Hematopoietic multipotent progenitor cell (in vitro differentiated cells): Measurements from ENCODE around the gene ATF2. TPM values are rescaled to one million over a fixed set of nuclear protein-coding genes. Genes with fewer than 3 reads are reported as not detected.
A peak's percentile ranks its signal among the peaks of the same experiment; 100 is the strongest.
"Not testable (repeated sequence)": the region's sequence is repeated elsewhere in the genome, so short reads cannot be mapped to it uniquely, and the experiment has no call there.

Experiments used
- DNase-seq, 3 donors: peaks; one replicate each; pipeline ENCODE4 v3.0.0-alpha.2; 2011 to 2015; ENCODE audit warnings: low read depth in 2 of 3, low spot score in 2 of 3
- total RNA-seq: library from RNA; depleted of rRNA; stranded (reverse); fragments of >200 nt; gene quantifications from one replicate; pipeline ENCODE4 v1.2.3, GENCODE V29; 2012

ATF2 gene
- total RNA-seq, 1 donor, result 58.7 TPM

DNA sequence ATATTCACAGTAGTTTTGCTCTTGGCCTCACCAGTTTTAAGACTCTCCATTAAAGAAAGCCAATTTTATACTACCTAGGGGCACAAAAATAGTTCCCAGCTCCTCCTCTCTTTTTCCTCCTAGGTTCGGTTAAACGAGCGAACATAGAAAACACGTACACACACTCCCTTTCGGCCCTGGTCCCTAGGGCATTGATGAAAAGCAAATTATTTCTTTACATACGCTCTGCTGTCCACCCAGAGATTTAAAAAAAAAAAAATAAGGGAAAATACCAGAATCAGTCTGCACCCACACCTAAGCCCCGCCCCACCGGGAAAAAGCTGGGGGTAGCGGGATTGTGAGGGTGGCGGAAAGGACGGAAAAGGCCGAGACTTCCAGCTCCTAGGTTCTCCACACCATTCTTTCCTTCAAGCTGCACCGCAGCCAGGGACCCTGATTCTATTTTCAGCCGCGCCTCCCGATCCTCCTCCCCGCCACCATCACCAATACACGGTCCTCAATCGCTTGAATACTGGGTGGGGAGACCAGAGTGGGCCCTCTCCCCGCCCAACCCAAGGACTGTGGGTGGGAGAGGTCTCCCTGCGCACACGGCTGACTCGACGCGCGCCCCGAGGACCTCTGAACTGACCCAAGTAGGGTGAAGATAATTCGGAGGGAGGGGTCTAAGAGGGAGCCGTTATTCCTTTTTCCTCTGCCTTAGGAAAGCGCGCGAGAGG, 769 bp downstream of the ATF2 start:
- DNase-seq, result no peak

DNA sequence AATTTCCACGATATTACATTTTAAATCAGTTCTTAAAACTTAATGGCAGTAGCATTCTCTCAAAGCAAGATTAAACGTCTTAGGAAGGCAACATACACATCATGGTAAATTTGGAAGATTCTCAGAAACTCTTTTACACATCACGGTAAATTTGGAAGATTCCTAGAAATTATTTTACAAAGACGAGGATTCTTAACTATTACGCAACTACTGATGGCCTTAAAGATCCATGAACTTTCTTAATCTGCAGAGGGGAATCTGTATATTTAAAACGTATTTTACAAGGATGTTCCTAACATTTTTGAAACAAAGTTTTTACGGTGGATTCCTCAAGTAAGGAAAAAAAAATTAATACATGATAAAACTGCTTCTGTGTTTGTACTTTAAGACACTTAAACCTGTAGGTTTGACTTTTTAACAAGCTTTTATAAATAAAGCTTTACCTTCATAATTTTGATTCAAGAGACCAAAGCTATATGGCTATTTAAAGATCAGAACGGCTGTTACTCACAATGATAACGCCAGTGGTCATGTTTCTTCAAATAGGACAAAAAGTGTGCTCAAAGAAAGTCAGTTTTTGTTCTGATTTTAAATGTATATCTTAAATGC, 1.7 kb downstream of the ATF2 start:
- DNase-seq, result no peak

DNA sequence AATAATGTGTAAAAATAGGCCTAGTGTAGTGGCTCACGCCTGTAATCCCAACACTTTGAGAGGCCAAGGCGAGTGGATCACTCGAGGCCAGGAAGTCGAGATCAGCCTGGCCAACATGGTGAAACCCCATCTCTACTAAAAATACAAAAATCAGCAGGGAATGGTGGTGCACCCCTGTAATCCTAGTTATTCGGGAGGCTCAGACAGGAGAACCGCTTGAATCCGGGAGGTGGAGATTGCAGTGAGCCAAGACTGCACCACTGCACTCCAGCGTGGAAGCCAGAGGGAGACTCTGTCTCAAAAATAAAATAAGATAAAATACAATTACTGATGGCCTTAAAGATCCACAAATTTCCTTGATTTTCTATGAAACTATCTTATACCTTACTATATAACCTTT, 3.8 kb downstream of the ATF2 start:
- DNase-seq, result no peak

DNA sequence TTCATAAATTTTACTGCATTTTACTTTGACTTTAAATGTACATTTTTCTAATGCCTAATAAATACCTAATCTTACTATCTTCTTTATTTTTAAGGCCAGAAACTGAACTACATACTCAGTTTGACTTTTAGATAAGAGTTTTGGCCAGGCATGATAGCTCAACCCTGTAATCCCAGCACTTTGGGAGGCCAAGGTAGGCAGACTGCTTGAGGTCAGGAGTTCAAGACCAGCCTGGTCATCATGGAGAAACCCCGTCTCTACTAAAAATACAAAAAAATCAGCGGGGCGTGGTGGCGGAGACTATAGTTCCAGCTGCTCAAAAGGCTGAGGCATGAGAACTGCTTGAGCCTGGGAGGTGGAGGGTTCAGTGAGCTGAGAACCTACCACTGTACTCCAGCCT, 9.1 kb downstream of the ATF2 start:
- DNase-seq, result no peak

DNA sequence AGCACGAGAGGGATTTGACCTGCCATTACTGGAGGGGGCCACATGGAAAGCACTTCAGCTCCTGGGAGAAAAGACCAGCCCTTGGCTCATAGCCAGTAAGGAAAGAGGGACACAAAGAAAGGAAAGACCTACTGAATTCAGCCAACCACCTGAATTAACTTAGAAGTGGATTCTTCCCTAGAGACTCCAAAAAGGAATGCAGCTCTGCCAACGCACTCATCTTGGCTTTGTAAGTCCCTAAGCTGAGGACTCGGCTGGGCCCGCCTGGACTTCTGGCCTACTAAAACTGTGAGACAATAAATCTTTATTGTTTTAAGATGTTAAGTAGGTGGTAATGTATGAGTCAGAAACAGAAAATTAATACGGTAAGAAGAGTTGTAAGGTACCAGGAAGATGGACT, 11.5 kb downstream of the ATF2 start:
- no peak for DNase-seq

DNA sequence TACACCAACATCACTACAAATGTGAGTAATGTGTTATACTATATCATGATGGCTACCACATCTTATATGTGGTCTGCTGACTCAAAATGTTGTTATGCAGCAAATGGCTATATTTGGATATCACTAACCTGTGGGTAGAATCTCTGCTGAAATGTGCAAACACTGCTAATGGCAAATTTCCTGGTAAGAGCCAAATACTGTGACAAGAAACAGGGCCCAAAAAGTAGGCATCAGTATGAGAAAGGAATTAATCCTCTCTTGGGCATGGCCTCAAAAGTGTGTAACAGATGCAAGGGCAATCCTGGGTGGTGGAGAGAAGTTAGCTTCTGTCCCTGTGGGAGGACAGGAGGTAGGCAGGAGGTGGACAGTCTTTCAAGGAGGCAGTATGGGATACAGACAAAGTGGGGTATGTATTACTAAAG, 13.3 kb downstream of the ATF2 start:
- DNase-seq, result no peak

DNA sequence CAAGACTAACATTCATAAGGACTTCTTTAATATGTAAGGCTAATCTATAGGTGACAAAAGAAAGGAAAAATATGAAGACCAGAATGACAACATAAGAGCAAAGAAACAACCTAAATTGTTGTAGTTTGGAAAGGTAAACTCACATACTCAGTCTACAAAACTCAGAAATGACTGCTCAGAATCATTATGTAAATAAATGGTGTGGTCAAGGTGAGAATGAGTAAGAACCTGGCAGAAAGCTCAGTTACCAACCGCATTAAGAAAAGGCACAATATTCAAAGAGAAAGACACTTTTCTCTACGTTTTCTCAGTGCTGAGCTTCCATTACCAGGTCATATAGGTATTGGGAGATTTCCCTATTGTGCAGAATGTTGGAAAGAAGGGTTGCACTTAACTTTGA, 15.8 kb downstream of the ATF2 start:
- DNase-seq, result no peak

DNA sequence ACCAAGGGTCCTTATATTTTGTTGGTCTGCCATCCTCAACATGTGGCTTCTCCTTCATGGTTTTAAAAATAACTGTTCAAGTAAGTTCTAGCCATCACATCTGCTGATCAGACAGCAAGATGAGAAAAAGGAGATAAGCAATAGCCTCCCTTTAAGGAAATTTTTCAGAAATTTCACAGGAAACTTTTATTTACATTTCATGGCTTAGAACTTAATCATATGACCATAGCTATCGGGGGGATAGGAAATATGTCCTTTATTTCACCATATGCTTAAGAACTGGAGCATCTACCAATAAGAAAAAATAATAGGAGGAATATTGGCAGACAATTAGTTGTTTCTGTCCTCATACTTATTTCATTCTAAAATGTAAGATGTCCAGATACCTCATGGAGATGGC, 16.2 kb downstream of the ATF2 start:
- no peak for DNase-seq

DNA sequence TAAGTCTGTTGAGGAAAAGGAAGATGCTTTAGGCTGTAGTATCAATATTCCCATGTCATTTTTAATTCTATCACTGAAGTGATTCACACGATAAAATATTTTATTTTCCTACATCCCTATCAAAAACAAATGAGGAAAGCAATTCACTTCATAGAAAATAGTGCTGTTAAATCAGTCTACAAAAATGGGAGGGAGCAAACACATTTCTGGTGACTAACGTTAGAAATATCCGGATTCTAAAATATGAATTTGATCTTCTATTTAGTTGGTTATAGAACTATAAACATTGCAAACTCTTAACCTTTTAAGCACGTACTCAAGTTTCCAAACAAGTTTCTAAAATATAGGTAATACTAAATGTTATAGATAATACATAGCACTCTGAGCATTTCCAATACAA, 20.8 kb downstream of the ATF2 start:
- no peak for DNase-seq

DNA sequence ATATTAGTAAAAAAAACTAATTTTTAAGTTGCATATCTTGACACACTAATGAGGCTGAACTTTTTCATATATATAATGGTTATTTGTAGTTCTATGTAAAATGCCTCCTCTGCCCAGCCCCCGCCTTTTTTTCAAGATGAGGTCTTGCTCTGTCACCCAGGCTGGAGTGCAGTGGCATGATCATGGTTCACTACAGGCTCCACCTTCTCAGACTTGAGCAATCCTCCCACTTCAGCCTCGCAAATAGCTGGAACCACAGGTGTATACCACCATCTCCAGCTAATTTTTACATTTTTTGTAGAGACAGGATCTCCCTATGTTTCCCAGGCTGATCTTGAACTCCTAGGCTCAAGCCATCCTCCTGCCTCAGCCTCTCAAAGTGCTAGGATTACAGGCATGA, 24.3 kb downstream of the ATF2 start:
- no peak for DNase-seq

DNA sequence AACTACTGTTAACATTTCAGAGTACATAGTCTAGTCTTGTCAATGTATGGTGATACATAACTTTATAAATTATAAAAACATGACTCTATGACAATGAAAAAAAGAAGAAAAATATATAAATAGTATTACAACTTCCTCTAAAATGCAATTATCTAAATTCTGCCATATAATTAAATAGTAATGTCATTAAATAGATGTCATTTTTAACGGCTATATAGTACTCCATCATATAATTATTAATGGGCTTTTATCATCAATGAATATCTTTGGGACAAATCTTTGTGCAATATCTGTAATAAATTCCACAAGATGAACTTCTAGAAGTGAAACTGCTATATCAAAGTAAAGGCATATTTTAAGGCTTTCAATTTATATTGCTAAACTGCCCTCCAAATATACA, 24.8 kb downstream of the ATF2 start:
- DNase-seq, result no peak

DNA sequence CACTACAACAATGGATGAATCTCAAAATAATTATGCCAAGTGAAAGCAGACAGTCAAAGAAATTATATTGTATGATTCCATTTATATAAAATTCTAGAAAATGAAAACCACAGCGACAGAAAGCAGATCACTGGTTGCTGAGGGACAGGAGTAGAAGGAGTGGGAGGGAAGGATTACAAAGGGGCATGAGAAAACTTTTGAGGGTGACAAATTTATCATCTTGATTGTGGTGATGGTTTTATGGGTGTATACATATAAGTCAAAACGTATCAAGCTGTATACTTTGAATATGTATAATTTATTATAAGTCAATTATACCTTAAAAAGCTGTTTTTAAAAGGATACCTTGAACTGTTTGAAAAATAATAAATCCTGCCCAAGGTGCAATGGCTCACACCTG, 27.7 kb downstream of the ATF2 start:
- DNase-seq, result no peak

DNA sequence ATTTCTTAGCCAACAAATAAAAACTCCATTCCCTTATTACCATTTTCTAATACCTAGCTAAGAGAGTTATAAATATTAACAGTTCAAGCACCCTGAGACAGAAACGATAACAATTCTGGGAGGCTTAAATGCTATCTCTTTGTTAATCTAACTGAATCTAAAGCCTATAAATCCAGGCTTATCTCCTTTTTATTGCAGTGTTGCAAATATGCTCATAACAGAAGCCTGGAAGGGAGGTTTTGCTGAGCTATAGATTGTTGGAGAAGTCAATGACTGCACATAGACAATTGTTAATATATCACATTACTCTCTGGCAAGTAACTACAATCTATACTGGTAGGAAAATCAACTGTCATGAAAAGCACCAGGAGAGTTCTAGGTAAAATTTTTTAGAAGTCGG, 30.2 kb downstream of the ATF2 start:
- DNase-seq, result no peak

DNA sequence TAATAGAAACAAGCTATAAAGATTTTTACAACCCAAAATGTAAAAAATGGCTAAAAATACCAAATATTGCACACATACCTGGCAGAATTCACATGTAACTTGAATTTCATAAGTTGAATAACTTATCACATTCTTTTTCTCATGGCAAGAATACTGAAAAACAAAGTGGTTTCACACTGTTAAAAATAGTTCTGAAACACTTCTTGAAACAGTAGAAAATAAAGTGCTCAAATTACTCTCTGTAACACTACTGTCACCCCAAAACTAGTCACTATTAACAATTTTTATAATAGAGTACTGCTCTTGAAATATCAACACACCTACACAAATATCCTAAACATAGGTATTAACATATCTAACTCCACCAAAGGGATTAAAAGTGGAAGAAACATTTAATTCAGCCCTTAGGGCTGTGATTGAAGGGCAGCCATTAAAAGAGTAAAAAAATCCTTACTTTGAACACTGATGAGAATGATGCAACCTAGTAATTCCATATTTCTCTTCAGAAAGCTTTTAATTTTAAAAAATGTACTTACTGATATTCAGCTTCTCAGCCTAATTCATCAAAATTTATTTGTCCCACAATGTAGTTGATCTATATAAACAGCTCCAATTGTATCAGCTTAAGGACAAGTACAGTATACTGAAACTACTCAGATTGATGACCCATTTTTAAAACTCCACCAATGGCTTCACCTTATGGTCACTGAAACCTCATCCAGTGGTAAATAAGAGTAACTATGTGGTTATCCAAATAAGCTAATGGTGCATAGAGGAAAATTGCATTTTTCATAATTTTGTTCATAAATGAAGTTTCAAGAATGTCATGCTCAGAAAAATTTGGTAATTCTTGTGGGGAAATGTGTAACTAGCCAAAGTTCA, 31.4 kb downstream of the ATF2 start:
- no peak for DNase-seq

DNA sequence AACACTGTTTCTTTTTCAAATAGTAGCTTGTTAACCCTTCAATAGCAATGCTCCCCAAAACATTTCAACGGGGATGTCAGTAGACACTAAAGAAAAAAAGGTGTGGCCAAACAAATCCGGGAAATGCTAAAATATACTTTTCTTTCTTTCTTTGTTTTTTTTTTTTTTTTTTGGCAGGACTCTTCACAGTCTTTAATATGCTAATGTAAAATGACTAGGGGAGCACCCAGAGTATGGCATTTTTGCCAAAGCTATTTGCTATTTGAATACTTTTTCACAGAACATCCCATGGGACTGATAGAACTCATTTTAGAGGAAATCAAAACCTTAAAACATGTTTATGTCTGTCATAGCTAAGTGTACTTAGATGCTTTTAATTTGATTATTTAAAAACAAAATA, 32.1 kb downstream of the ATF2 start:
- DNase-seq, result no peak

DNA sequence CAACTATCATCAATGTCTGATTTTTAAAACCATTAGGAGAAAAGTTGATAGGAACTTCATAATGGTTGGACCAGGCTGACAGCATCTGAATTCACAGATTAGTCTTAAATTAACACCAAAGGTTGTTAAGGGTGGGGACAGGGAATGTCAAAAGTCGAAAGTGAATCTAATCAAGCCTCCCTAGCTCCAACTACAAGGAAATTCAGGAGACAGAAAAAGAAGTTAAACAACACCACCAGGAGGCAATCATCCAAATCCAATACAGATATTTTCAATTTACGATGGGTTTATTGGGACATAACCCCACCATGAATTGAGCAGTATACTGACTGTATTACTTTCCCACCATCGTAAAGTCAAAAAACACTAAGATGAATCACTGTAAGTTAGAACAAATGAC, 32.8 kb downstream of the ATF2 start:
- no peak for DNase-seq

DNA sequence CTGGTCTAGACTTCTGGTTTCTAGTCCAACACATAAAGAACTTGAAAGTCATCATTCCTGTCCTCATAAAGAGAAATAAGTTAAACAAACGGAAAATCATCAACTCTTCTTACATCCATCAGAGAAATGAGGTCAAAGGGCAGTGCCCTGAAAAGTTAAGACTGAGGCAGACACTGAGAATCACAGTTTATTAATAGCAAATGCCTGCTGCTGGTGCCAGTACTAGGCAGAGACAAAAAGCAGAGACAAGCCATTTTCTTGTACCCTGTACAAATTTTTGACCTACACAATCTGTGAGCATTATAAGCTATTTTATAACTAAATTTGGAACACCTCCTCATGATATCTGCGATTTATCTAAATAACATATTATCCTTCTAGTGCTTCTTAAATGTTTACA, 36.8 kb downstream of the ATF2 start:
- DNase-seq, result no peak

DNA sequence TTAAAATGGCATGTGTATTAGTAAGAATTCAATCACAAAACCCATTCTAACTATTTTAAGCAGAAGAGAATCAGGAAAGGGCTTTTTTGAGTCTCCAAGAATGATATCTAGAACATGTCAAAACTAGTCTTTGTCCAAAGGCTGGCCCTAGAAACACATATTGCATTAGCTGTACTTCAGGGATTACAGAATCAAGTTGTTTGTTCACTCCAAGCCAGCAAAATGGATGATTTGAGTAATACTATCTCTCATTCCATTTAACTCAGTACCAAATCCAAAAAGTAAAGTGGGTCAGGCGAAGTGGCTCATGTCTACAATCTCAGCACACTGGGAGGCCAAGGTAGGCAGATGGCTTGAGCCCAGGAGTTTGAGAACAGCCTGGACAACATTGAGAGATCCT, 41.3 kb downstream of the ATF2 start:
- no peak for DNase-seq

DNA sequence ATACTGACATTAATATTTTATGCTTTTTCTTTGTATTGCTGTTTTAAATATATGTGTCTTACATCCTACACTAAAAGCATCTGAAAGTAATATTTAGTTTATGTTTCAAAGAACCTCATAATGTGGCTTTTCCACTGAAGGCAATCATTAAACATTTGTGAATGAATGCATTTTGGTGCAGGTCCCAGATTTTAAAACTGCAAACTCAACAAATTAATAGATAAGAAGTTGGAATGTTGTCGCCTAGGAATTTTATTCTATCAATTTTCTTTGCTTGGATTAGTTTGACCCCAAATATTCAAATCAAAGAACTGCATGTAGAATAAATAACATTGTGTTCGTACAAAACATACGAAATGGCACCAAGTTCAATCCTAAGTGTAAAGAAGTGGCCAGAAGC, 44.7 kb downstream of the ATF2 start:
- no peak for DNase-seq

DNA sequence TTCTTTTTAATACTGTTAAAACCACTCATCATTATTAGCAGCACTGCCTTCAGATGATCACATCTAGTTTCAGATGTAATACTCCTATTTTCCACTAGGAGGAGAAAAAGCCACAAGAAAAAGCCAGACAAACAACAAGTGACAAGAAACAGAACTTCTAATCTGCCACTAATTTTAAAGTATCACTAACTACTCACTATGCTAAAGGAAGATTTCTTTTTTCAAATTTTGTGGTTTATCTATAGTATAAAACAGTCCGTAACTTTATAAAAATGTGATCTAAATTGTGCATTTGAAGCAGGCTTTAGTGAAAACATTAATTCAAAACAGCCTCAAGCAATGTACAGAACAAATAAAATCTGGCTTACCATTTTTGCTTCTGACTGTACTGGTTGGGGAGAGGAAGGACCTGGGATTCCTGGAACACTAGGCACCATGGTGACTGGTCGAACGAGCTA, 56.8 kb downstream of the ATF2 start:
- peak; percentile 9 to 74 (median 35) for DNase-seq

DNA sequence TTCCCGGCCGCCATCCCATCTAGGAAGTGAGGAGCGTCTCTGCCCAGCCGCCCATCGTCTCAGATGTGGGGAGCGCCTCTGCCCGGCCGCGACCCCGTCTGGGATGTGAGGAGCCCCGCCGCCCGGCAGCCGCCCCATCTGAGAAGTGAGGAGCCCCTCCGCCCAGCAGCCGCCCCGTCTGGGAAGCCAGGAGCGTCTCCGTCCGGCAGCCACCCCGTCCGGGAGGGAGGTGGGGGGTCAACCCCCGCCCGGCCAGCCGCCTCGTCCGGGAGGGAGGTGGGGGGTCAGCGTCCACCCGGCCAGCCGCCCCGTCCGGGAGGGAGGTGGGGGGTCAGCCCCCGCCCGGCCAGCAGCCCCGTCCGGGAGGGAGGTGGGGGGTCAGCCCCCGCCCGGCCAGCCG, 59.9 kb downstream of the ATF2 start:
- not testable (repeated sequence) for DNase-seq

DNA sequence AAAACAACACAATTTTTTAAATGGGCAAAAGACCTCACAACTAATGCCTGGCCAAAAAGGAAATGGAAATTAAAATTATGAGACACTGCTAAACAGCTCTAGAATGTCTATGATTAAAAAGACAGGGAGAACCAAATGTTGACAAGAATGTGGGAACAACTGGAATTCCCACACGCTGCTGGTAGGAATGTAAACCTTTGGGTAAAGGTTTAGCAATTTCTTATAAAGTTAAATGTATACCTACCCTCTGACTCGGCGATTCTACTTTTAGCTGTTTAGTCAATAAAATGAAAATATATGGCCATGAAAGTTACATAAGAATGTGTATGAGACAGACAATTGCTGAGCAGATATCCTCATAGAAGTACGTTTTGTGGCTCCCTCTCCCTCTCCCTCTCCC, 60.9 kb downstream of the ATF2 start:
- no peak for DNase-seq
